ENCODE measurements around the gene PRAMEF13.
"Not testable (repeated sequence)": the region's sequence is repeated elsewhere in the genome, so short reads cannot be mapped to it uniquely, and the experiment has no call there.

Gene PRAMEF13

GRCh38 chr1:13201309-13201708 is at the start of gene PRAMEF13:
Gene PRAMEF13, minus strand, starts transcription at chr1:13201409. Its CDS starts 1,820 bp downstream, at chr1:13199589.
- DNase-seq = not testable (repeated sequence)

GRCh38 chr1:13247122-13247521 is 45.9 kb upstream of the PRAMEF13 start:
- DNase-seq = not testable (repeated sequence)

GRCh38 chr1:13246554-13246871 is 45.3 kb upstream of the PRAMEF13 start:
- DNase-seq = not testable (repeated sequence)

- not testable (repeated sequence) for DNase-seq
Observed at GRCh38 chr1:13245841-13246553, 44.8 kb upstream of the PRAMEF13 start.

- DNase-seq = not testable (repeated sequence)
Observed at GRCh38 chr1:13243536-13244263, 42.5 kb upstream of the PRAMEF13 start.

- not testable (repeated sequence) for DNase-seq
Observed at GRCh38 chr1:13239633-13240032, 38.4 kb upstream of the PRAMEF13 start.

- DNase-seq = not testable (repeated sequence)
Observed at GRCh38 chr1:13237572-13237971, 36.4 kb upstream of the PRAMEF13 start.

- not testable (repeated sequence) for DNase-seq
Observed at GRCh38 chr1:13234057-13234456, 32.8 kb upstream of the PRAMEF13 start.

- DNase-seq = not testable (repeated sequence)
Observed at GRCh38 chr1:13232056-13232455, 30.8 kb upstream of the PRAMEF13 start.

- not testable (repeated sequence) for DNase-seq
Observed at GRCh38 chr1:13231061-13231750, 30.0 kb upstream of the PRAMEF13 start.

GRCh38 chr1:13230601-13231000 is 29.4 kb upstream of the PRAMEF13 start:
- DNase-seq = not testable (repeated sequence)

- not testable (repeated sequence) for DNase-seq
Observed at GRCh38 chr1:13230096-13230495, 28.9 kb upstream of the PRAMEF13 start.

- DNase-seq = peak in 1 of 2 experiments; percentile 25
Observed at GRCh38 chr1:13228343-13228781, 27.2 kb upstream of the PRAMEF13 start.

- not testable (repeated sequence) for DNase-seq
Observed at GRCh38 chr1:13227271-13228055, 26.3 kb upstream of the PRAMEF13 start.

- DNase-seq = not testable (repeated sequence)
Observed at GRCh38 chr1:13225675-13226204, 24.5 kb upstream of the PRAMEF13 start, which contains the start of gene PRAMEF18. Gene PRAMEF18, minus strand, starts transcription at chr1:13226154. Its CDS starts 48 bp downstream, at chr1:13226106.

- no peak for DNase-seq
Observed at GRCh38 chr1:13224480-13225060, 23.4 kb upstream of the PRAMEF13 start.

GRCh38 chr1:13222788-13223187 is 21.6 kb upstream of the PRAMEF13 start:
- not testable (repeated sequence) for DNase-seq

GRCh38 chr1:13219203-13219602 is 18.0 kb upstream of the PRAMEF13 start:
- DNase-seq = not testable (repeated sequence)

GRCh38 chr1:13216619-13217018 is 15.4 kb upstream of the PRAMEF13 start:
- DNase-seq = not testable (repeated sequence)

- DNase-seq = not testable (repeated sequence)
Observed at GRCh38 chr1:13208712-13209111, 7.5 kb upstream of the PRAMEF13 start.

- not testable (repeated sequence) for DNase-seq
Observed at GRCh38 chr1:13171548-13171947, 29.7 kb downstream of the PRAMEF13 start, which contains the start of gene PRAMEF9. Gene PRAMEF9, plus strand, starts transcription at chr1:13171848. Its CDS starts 3,433 bp downstream, at chr1:13175281.

- DNase-seq = not testable (repeated sequence)
Observed at GRCh38 chr1:13165531-13165930, 35.7 kb downstream of the PRAMEF13 start, which contains the start of gene HNRNPCL4. Gene HNRNPCL4, minus strand, starts transcription at chr1:13165631. Its CDS starts 164 bp downstream, at chr1:13165467.

All from Kasumi-1 (cell line).